ENCODE results near the gene DAZAP2. TPM values are rescaled to one million over a fixed set of nuclear protein-coding genes. Genes with fewer than 3 reads are reported as not detected.
A peak's percentile ranks its signal among the peaks of the same experiment; 100 is the strongest.

The DAZAP2 gene
- total RNA-seq, 6 donors from 2014 or later: 182 to 492 (median 236) TPM

GRCh38 chr12:51198568-51199365, 39.9 kb upstream of the DAZAP2 start:
- Histone ChIP-seq H3K27me3 (no peaks in the 10 kb centered on the region), H3K36me3 (peaks cover 0 to 30% (median 8%) of the 10 kb centered on the region in 4 donors), H3K4me3 (no peak overlapping the region), H3K4me1 (peaks cover 0 to 5% (median 0%) of the 10 kb centered on the region in 4 donors), H3K9me3 (no peaks in the 10 kb centered on the region), H3K27ac (no peak overlapping the region)
- TF ChIP-seq POLR2A (IDR thresholded peaks at IDR 0.05): no peak
- no peak for TF ChIP-seq CTCF (IDR thresholded peaks at IDR 0.05)
- TF ChIP-seq POLR2AphosphoS5 (IDR thresholded peaks at IDR 0.05): no peak
- TF ChIP-seq EP300 (IDR thresholded peaks at IDR 0.05): no peak
- 80 to 81% methylated on average over 12 to 16 of the region's 16 CpGs for WGBS, 2 donors
- ATAC-seq (ENCODE audit: low FRiP score in 2 of 2) (peak in 1 of 2 donors; percentile 17), DNase-seq (peak in 1 of 2 donors; percentile 53)

GRCh38 chr12:51199366-51199945, 39.2 kb upstream of the DAZAP2 start:
- ATAC-seq (ENCODE audit: low FRiP score in 2 of 2): no peak
- 89% methylated on average over 8 to 10 of the region's 10 CpGs for WGBS, 2 donors
- H3K4me3 ChIP-seq: no peak overlapping the region
- TF ChIP-seq EP300 (IDR thresholded peaks at IDR 0.05) (no peak), POLR2A (IDR thresholded peaks at IDR 0.05) (no peak), POLR2AphosphoS5 (IDR thresholded peaks at IDR 0.05) (no peak), CTCF (IDR thresholded peaks at IDR 0.05) (no peak)
- H3K36me3 ChIP-seq: peaks cover 0 to 34% (median 8%) of the 10 kb centered on the region in 4 donors
- no peak overlapping the region for H3K27ac ChIP-seq
- H3K4me1 ChIP-seq: peaks cover 0 to 5% (median 0%) of the 10 kb centered on the region in 4 donors
- DNase-seq: peak in 1 of 2 donors; percentile 43
- H3K27me3 ChIP-seq: no peaks in the 10 kb centered on the region
- H3K9me3 ChIP-seq: no peaks in the 10 kb centered on the region

GRCh38 chr12:51200156-51200555, 38.5 kb upstream of the DAZAP2 start:
- Histone ChIP-seq H3K36me3 (peaks cover 0 to 34% (median 8%) of the 10 kb centered on the region in 4 donors), H3K9me3 (no peaks in the 10 kb centered on the region), H3K27ac (no peak overlapping the region), H3K27me3 (no peaks in the 10 kb centered on the region), H3K4me1 (peaks cover 0 to 5% (median 0%) of the 10 kb centered on the region in 4 donors), H3K4me3 (no peak overlapping the region)
- WGBS, 2 donors: 94 to 96% methylated on average over 3 to 7 of the region's 7 CpGs
- ATAC-seq (ENCODE audit: low FRiP score in 2 of 2): no peak
- TF ChIP-seq POLR2AphosphoS5 (IDR thresholded peaks at IDR 0.05) (no peak), EP300 (IDR thresholded peaks at IDR 0.05) (no peak), CTCF (IDR thresholded peaks at IDR 0.05) (no peak)
- DNase-seq: no peak

- ATAC-seq (ENCODE audit: low FRiP score in 2 of 2) (no peak), DNase-seq (no peak)
- no peaks in the 10 kb centered on the region for H3K9me3 ChIP-seq
- no peak overlapping the region for H3K27ac ChIP-seq
- no peak for TF ChIP-seq POLR2AphosphoS5 (IDR thresholded peaks at IDR 0.05)
- no peak for TF ChIP-seq EP300 (IDR thresholded peaks at IDR 0.05)
- TF ChIP-seq POLR2A (IDR thresholded peaks at IDR 0.05): no peak
- no peak for TF ChIP-seq CTCF (IDR thresholded peaks at IDR 0.05)
- peaks cover 0 to 5% (median 0%) of the 10 kb centered on the region in 4 donors for H3K4me1 ChIP-seq
- no peaks in the 10 kb centered on the region for H3K27me3 ChIP-seq
- H3K36me3 ChIP-seq: peaks cover 0 to 34% (median 8%) of the 10 kb centered on the region in 4 donors
- H3K4me3 ChIP-seq: no peak overlapping the region
- WGBS, 2 donors: 92 to 95% methylated on average over 9 of the region's 9 CpGs
Measured at GRCh38 chr12:51200806-51201205, 37.8 kb upstream of the DAZAP2 start.
